Renal pelvis (tissue), 4 donors: Measurements from ENCODE around the gene MED8. TPM values are rescaled to one million over a fixed set of nuclear protein-coding genes. Genes with fewer than 3 reads are reported as not detected.

Experiments
- DNase-seq: peaks from one replicate; pipeline ENCODE4 v3.0.0-alpha.2; 2013
- polyA plus RNA-seq, 3 donors: library from polyadenylated mRNA; unstranded; fragments of 120-200 nt; gene quantifications; one replicate each; pipeline ENCODE4 v1.2.1, GENCODE V29; 2013; ENCODE audit not compliant: insufficient read length in 3 of 3

The MED8 gene
- polyA plus RNA-seq, 3 donors = 39.3 to 44.6 (median 42.2) TPM

GRCh38 chr1:43339584-43340232, 49.9 kb downstream of the MED8 start:
- no peak for DNase-seq

GRCh38 chr1:43338001-43338400, 51.6 kb downstream of the MED8 start:
- DNase-seq = no peak

- no peak for DNase-seq
These were observed 52.0 kb downstream of the MED8 start, which contains the start of gene MPL for GRCh38 chr1:43337588-43337987. Gene MPL, plus strand, starts transcription at chr1:43337818. Its CDS starts 31 bp downstream, at chr1:43337849.

- no peak for DNase-seq
These were observed 55.0 kb downstream of the MED8 start for GRCh38 chr1:43334453-43335205.

Other genes with a start within 250 kb of the MED8 start
- 10 to 100 TPM; 76.3 to 81.9 (median 79.5) TPM for gene EBNA1BP2, start 217.5 kb downstream of the MED8 start, polyA plus RNA-seq
- 1 to 10 TPM; 2.6 to 5.9 (median 4.7) TPM for gene CFAP57, start 217.5 kb downstream of the MED8 start, polyA plus RNA-seq
- gene TMEM125, start 119.8 kb downstream of the MED8 start, polyA plus RNA-seq = 10 to 100 TPM; 16.4 to 16.9 (median 16.6) TPM
- gene C1orf210, start 104.2 kb downstream of the MED8 start, polyA plus RNA-seq = 10 to 100 TPM; 24.0 to 30.7 (median 28.4) TPM
- gene TIE1, start 88.8 kb downstream of the MED8 start, polyA plus RNA-seq = 10 to 100 TPM; 52.1 to 63.4 (median 53.6) TPM
- gene MPL, start 52.0 kb downstream of the MED8 start, polyA plus RNA-seq = under 1 TPM; 0.42 to 0.78 (median 0.65) TPM
- 10 to 100 TPM; 36.9 to 49.9 (median 44.3) TPM for gene CDC20, start 30.8 kb downstream of the MED8 start, polyA plus RNA-seq
- gene ELOVL1, start 21.8 kb downstream of the MED8 start, polyA plus RNA-seq = 10 to 100 TPM; 85.4 to 92.0 (median 88.8) TPM
- gene SZT2, start 99 bp upstream of the MED8 start, polyA plus RNA-seq = 10 to 100 TPM; 21.4 to 34.7 (median 33.0) TPM
- gene HYI, start 64.1 kb upstream of the MED8 start, polyA plus RNA-seq = 10 to 100 TPM; 39.8 to 49.5 (median 43.6) TPM
- 100 to 1,000 TPM; 228 to 244 (median 233) TPM for gene PTPRF, start 141.1 kb upstream of the MED8 start, polyA plus RNA-seq